Esophagus squamous epithelium (tissue), 5 donors: ENCODE measurements around the gene CTXND1. TPM values are rescaled to one million over a fixed set of nuclear protein-coding genes. Genes with fewer than 3 reads are reported as not detected.
"Not testable (repeated sequence)": the region's sequence is repeated elsewhere in the genome, so short reads cannot be mapped to it uniquely, and the experiment has no call there.

ENCODE experiments used
- DNase-seq: peaks from one replicate; lab custom pipeline; 2025; lab: John Stamatoyannopoulos, UW
- H3K27ac ChIP-seq, 4 donors: fragments of 200-600 bp; sonication (generic); one replicate each; pipeline ENCODE4 v1.5.1; 2016 to 2019; ENCODE audit warnings: mild to moderate bottlenecking in 1 of 4
- H3K27me3 ChIP-seq, 4 donors: fragments of 200-600 bp; sonication (generic); 1 replicate in 3 of 4; 2 replicates in 1 of 4; pipeline versions ENCODE4 v1.5.1 to v1.6.0; 2017 to 2021; ENCODE audit warnings: antibody characterized with exemption in 1 of 4
- H3K36me3 ChIP-seq, 3 donors: fragments of 200-600 bp; sonication (generic); one replicate each; pipeline ENCODE4 v1.5.1; 2016 to 2019
- H3K4me1 ChIP-seq, 3 donors: fragments of 200-600 bp; sonication (generic); one replicate each; pipeline ENCODE4 v1.5.1; 2017 to 2019
- H3K4me3 ChIP-seq, 4 donors: fragments of 200-600 bp; sonication (generic); 1 replicate in 3 of 4; 2 replicates in 1 of 4; pipeline ENCODE4 v1.5.1; 2016 to 2019; ENCODE audit warnings: mild to moderate bottlenecking in 2 of 4, moderate library complexity in 1 of 4
- H3K9me3 ChIP-seq, 3 donors: fragments of 200-600 bp; sonication (generic); one replicate each; pipeline ENCODE4 v1.5.1; 2016 to 2019
- POLR2A ChIP-seq, 4 donors: fragments of 450-650 bp; IDR thresholded peaks; one replicate each; pipeline ENCODE4 v1.6.1; 2017; ENCODE audit warnings: antibody characterized with exemption in 4 of 4, mild to moderate bottlenecking in 4 of 4, moderate library complexity in 3 of 4
- WGBS, 2 donors: methylation state at CpG; one replicate each; pipeline ENCODE4 v1.1.5; 2018; 5-methylcytosine and 5-hydroxymethylcytosine counted together
- intact Hi-C: fragments of 100-400 bp; cut with DNase I; formaldehyde crosslinking; loops from one replicate; pipeline ENCODE4 v1.15.0; 2022
- total RNA-seq, 4 donors: library from RNA; depleted of rRNA; stranded (reverse); fragments of >200 nt; gene quantifications; one replicate each; pipeline ENCODE4 v1.1.0, GENCODE V29; 2016
- TF ChIP-seq, protein P1 (sequence below), 6 experiments: fragments of 450-650 bp in 4 of 6; fragments of 200-600 bp in 2 of 6; sonication (generic) in 2 of 6; IDR thresholded peaks; one replicate each; pipeline ENCODE4 v1.5.1; 2016 to 2019; ENCODE audit warnings: antibody characterized with exemption in 6 of 6, mild to moderate bottlenecking in 4 of 6, moderate library complexity in 4 of 6
- donor health status: DM: yes; HTN: yes; CAD: no.

CTXND1 gene
- total RNA-seq, 4 donors from 2014 or later: not detected

- H3K36me3 ChIP-seq: peaks cover 0 to 48% (median 0%) of the 10 kb centered on the region in 3 donors
- 89 to 97% methylated on average over 4 of the region's 5 CpGs for WGBS, 2 donors
- no peak overlapping the region for H3K4me3 ChIP-seq
- intact Hi-C loops: no loop called here
- no peak overlapping the region for H3K27ac ChIP-seq
- TF ChIP-seq, protein P1, sequence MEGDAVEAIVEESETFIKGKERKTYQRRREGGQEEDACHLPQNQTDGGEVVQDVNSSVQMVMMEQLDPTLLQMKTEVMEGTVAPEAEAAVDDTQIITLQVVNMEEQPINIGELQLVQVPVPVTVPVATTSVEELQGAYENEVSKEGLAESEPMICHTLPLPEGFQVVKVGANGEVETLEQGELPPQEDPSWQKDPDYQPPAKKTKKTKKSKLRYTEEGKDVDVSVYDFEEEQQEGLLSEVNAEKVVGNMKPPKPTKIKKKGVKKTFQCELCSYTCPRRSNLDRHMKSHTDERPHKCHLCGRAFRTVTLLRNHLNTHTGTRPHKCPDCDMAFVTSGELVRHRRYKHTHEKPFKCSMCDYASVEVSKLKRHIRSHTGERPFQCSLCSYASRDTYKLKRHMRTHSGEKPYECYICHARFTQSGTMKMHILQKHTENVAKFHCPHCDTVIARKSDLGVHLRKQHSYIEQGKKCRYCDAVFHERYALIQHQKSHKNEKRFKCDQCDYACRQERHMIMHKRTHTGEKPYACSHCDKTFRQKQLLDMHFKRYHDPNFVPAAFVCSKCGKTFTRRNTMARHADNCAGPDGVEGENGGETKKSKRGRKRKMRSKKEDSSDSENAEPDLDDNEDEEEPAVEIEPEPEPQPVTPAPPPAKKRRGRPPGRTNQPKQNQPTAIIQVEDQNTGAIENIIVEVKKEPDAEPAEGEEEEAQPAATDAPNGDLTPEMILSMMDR (IDR thresholded peaks at IDR 0.05): no peak
- TF ChIP-seq POLR2A (IDR thresholded peaks at IDR 0.05): no peak
- peaks cover 17 to 47% (median 24%) of the 10 kb centered on the region in 3 donors for H3K4me1 ChIP-seq
- no peaks in the 10 kb centered on the region for H3K27me3 ChIP-seq
- H3K9me3 ChIP-seq: no peaks in the 10 kb centered on the region
- DNase-seq: no peak
Observed at GRCh38 chr15:80157215-80157614, 94.8 kb downstream of the CTXND1 start.

DNA sequence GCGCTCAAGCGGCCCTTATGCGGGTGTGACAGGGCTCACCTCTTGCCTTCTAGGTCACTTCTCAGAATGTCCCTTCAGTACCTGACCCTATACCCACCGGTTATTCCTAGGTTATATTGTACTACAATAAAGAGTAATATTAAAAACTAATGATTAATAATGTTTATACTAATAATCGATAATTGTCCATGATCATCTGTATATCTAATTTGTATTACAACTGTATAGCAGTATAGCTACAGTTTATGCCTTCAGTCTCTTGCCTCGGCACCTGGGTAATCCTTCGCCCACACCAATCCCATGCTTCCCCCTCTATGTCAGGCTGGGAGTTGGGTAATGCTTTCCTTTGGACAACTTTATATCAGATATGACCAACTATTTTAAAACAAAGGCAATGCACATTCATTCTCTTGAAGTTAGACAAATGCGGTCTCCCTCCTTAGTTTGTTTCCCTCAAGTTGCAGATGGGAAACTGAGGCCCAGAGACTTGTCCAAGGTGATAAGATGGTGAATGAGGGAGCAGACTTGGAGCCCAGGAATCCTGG is 95.8 kb downstream of the CTXND1 start:
- Histone ChIP-seq H3K4me1 (peaks cover 17 to 44% (median 24%) of the 10 kb centered on the region in 3 donors), H3K36me3 (peaks cover 0 to 38% (median 0%) of the 10 kb centered on the region in 3 donors), H3K27ac (no peak overlapping the region), H3K9me3 (no peaks in the 10 kb centered on the region), H3K27me3 (no peaks in the 10 kb centered on the region), H3K4me3 (no peak overlapping the region)
- no peak for DNase-seq
- TF ChIP-seq POLR2A (IDR thresholded peaks at IDR 0.05): no peak
- TF ChIP-seq, protein P1 (IDR thresholded peaks at IDR 0.05): no peak
- intact Hi-C loops: no loop called here
- 89 to 91% methylated on average over 8 of the region's 8 CpGs for WGBS, 2 donors

DNA sequence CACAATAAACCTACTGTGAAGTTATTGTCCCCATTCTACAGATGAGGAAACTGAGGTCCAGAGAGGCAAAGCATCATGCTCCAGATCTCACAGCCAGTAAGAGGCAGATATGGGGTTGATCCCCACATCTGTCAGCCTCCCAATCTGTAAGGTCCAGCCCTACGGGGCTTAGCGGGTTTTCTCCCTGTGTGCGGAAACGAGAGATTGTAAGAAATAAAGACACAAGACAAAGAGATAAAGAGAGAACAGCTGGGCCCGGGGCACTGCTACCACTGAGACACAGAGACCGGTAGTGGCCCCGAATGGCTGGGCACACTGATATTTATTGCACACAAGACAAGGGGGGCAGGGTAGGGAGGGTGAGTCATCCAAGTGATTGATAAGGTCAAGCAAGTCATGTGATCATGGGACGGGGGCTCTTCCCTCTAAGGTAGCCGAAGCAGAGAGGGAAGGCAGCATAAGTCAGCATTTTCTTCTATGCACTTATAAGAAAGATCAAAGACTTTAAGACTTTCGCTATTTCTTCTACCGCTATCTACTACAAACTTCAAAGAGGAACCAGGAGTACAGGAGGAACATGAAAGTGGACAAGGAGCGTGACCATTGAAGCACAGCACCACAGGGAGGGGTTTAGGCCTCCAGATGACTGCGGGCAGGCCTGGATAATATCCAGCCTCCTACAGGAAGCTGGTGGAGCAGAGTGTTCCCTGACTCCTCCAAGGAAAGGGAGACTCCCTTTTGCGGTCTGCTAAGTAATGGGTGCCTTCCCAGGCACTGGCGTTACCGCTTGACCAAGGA is 96.4 kb downstream of the CTXND1 start:
- intact Hi-C loops, H3K27me3 ChIP-seq, H3K4me3 ChIP-seq, H3K9me3 ChIP-seq, DNase-seq: not testable (repeated sequence)
- peaks cover 0 to 31% (median 0%) of the 10 kb centered on the region in 3 donors for H3K36me3 ChIP-seq
- peak overlapping the region in 1 of 4 donors; percentile 11 for H3K27ac ChIP-seq
- WGBS, 2 donors: 75 to 78% methylated on average over 16 of the region's 16 CpGs
- peaks cover 13 to 37% (median 18%) of the 10 kb centered on the region in 3 donors for H3K4me1 ChIP-seq

- Histone ChIP-seq H3K4me1 (peaks cover 8 to 32% (median 12%) of the 10 kb centered on the region in 3 donors), H3K9me3 (no peaks in the 10 kb centered on the region), H3K27me3 (no peaks in the 10 kb centered on the region), H3K36me3 (peaks cover 0 to 25% (median 0%) of the 10 kb centered on the region in 3 donors), H3K4me3 (no peak overlapping the region), H3K27ac (peak overlapping the region in 1 of 4 donors; percentile 11)
- intact Hi-C loops: no loop called here
- TF ChIP-seq, protein P1 (IDR thresholded peaks at IDR 0.05): no peak
- TF ChIP-seq POLR2A (IDR thresholded peaks at IDR 0.05): no peak
- no peak for DNase-seq
- 83% methylated on average over 5 of the region's 5 CpGs for WGBS, 2 donors
Observed at GRCh38 chr15:80155001-80155377, 97.0 kb downstream of the CTXND1 start.

DNA sequence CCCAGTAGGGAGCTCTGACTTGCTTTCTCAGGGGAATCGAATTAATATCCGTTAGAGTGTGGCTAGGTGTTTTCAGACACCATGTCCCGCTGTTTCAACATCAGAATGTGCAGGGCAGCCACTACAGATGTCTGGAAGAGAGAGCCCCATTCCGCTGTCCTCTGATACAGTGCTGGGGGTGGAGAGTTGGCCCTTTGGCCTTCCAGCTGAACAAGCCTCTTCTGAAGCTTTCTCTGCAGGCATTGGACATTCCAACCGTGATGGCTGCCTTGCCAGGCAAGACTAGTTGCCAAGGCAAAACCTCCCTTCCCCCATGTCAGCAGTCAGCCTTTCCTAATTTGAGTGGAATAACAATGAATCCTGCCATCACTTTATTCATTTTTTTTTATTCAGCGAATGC is 97.7 kb downstream of the CTXND1 start:
- DNase-seq: no peak
- H3K4me3 ChIP-seq: no peak overlapping the region
- no peaks in the 10 kb centered on the region for H3K9me3 ChIP-seq
- H3K27me3 ChIP-seq: no peaks in the 10 kb centered on the region
- TF ChIP-seq, protein P1 (IDR thresholded peaks at IDR 0.05): no peak
- TF ChIP-seq POLR2A (IDR thresholded peaks at IDR 0.05): no peak
- intact Hi-C loops: no loop called here
- no peak overlapping the region for H3K27ac ChIP-seq
- 75 to 84% methylated on average over 2 to 6 of the region's 6 CpGs for WGBS, 2 donors
- H3K36me3 ChIP-seq: peaks cover 0 to 19% (median 0%) of the 10 kb centered on the region in 3 donors
- H3K4me1 ChIP-seq: peaks cover 8 to 29% (median 8%) of the 10 kb centered on the region in 3 donors
